ENCODE data around the gene LZTS2.

LZTS2 gene

GRCh38 chr10:100978121-100978900 lies 21.3 kb upstream of the LZTS2 start:
- TF ChIP-seq EZH2 (IDR thresholded peaks at IDR 0.05; ENCODE audit: borderline replicate concordance, low read depth, low read length, severe bottlenecking), result no peak
- TF ChIP-seq, protein P1, sequence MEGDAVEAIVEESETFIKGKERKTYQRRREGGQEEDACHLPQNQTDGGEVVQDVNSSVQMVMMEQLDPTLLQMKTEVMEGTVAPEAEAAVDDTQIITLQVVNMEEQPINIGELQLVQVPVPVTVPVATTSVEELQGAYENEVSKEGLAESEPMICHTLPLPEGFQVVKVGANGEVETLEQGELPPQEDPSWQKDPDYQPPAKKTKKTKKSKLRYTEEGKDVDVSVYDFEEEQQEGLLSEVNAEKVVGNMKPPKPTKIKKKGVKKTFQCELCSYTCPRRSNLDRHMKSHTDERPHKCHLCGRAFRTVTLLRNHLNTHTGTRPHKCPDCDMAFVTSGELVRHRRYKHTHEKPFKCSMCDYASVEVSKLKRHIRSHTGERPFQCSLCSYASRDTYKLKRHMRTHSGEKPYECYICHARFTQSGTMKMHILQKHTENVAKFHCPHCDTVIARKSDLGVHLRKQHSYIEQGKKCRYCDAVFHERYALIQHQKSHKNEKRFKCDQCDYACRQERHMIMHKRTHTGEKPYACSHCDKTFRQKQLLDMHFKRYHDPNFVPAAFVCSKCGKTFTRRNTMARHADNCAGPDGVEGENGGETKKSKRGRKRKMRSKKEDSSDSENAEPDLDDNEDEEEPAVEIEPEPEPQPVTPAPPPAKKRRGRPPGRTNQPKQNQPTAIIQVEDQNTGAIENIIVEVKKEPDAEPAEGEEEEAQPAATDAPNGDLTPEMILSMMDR (IDR thresholded peaks at IDR 0.05; ENCODE audit: borderline replicate concordance, extremely low read depth, low read length, poor library complexity, severe bottlenecking), result no peak
- Histone ChIP-seq H3K4me3 (ENCODE audit: low read depth in 1 of 2, low read length in 2 of 2) (no peak overlapping the region), H3K9me3 (ENCODE audit: insufficient read depth, low read length, severe bottlenecking) (no peaks in the 10 kb centered on the region), H3K27me3 (ENCODE audit: insufficient read depth, low read length, poor library complexity) (no peaks in the 10 kb centered on the region), H3K36me3 (ENCODE audit: insufficient read depth, low read length) (peaks cover 15% of the 10 kb centered on the region), H3K9ac (ENCODE audit: low read depth, low read length) (no peak overlapping the region), H3K4me1 (ENCODE audit: insufficient read depth, low read length) (no peaks in the 10 kb centered on the region), H4K20me1 (ENCODE audit: insufficient read depth, low read length) (no peaks in the 10 kb centered on the region), H2AFZ (ENCODE audit: low read depth, low read length) (no peak overlapping the region), H3K27ac (ENCODE audit: low read length) (no peak overlapping the region), H3K79me2 (ENCODE audit: insufficient read depth, low read length) (no peaks in the 10 kb centered on the region), H3K4me2 (ENCODE audit: insufficient read depth, low read length) (no peak overlapping the region)
- DNase-seq, result no peak
- no peak for ATAC-seq (ENCODE audit: insufficient read depth, low read depth)

GRCh38 chr10:100978901-100979195 lies 20.8 kb upstream of the LZTS2 start:
- Histone ChIP-seq H3K27ac (ENCODE audit: low read length) (no peak overlapping the region), H2AFZ (ENCODE audit: low read depth, low read length) (no peak overlapping the region), H4K20me1 (ENCODE audit: insufficient read depth, low read length) (no peaks in the 10 kb centered on the region), H3K4me2 (ENCODE audit: insufficient read depth, low read length) (no peak overlapping the region), H3K9ac (ENCODE audit: low read depth, low read length) (no peak overlapping the region), H3K79me2 (ENCODE audit: insufficient read depth, low read length) (no peaks in the 10 kb centered on the region), H3K27me3 (ENCODE audit: insufficient read depth, low read length, poor library complexity) (no peaks in the 10 kb centered on the region), H3K36me3 (ENCODE audit: insufficient read depth, low read length) (peaks cover 18% of the 10 kb centered on the region), H3K4me1 (ENCODE audit: insufficient read depth, low read length) (no peaks in the 10 kb centered on the region), H3K4me3 (ENCODE audit: low read depth in 1 of 2, low read length in 2 of 2) (no peak overlapping the region), H3K9me3 (ENCODE audit: insufficient read depth, low read length, severe bottlenecking) (no peaks in the 10 kb centered on the region)
- DNase-seq, result no peak
- TF ChIP-seq, protein P1 (IDR thresholded peaks at IDR 0.05; ENCODE audit: borderline replicate concordance, extremely low read depth, low read length, poor library complexity, severe bottlenecking), result no peak
- no peak for ATAC-seq (ENCODE audit: insufficient read depth, low read depth)

DNA sequence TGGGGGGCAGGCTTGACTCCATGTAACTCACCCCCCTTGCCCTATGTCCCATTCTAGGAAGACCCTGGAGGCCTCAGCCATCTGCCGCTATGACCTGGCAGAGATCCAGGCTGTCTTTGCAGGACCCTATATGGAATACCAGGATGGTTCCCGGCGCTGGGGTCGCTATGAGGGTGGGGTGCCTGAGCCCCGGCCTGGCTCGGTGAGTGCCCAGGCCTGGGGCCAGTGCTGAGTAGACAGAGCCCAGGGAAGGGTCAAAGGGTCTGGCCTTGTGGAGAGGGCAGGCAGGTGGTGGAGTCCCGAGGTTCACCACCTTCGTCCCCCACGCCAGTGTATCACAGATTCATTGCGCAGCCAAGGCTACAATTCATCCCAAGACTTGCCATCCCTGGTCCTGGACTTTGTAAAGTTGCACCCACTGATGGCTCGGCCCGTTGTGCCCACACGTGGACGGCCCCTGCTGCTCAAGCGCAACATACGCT lies 19.8 kb upstream of the LZTS2 start:
- no peak overlapping the region for H2AFZ ChIP-seq (ENCODE audit: low read depth, low read length)
- DNase-seq (no peak), ATAC-seq (ENCODE audit: insufficient read depth, low read depth) (no peak)
- H3K36me3 ChIP-seq (ENCODE audit: insufficient read depth, low read length), result peaks cover 23% of the 10 kb centered on the region
- no peak overlapping the region for H3K4me3 ChIP-seq (ENCODE audit: low read depth in 1 of 2, low read length in 2 of 2)
- H3K27ac ChIP-seq (ENCODE audit: low read length), result no peak overlapping the region
- no peak for TF ChIP-seq EZH2 (IDR thresholded peaks at IDR 0.05; ENCODE audit: borderline replicate concordance, low read depth, low read length, severe bottlenecking)
- TF ChIP-seq, protein P1 (IDR thresholded peaks at IDR 0.05; ENCODE audit: borderline replicate concordance, extremely low read depth, low read length, poor library complexity, severe bottlenecking), result no peak
- H3K9me3 ChIP-seq (ENCODE audit: insufficient read depth, low read length, severe bottlenecking), result no peaks in the 10 kb centered on the region
- no peaks in the 10 kb centered on the region for H4K20me1 ChIP-seq (ENCODE audit: insufficient read depth, low read length)
- no peaks in the 10 kb centered on the region for H3K79me2 ChIP-seq (ENCODE audit: insufficient read depth, low read length)
- no peak overlapping the region for H3K9ac ChIP-seq (ENCODE audit: low read depth, low read length)
- H3K4me2 ChIP-seq (ENCODE audit: insufficient read depth, low read length), result no peak overlapping the region
- H3K27me3 ChIP-seq (ENCODE audit: insufficient read depth, low read length, poor library complexity), result no peaks in the 10 kb centered on the region
- no peaks in the 10 kb centered on the region for H3K4me1 ChIP-seq (ENCODE audit: insufficient read depth, low read length)
